HepG2 (cell line): ENCODE data around the gene MAFF.

Experiments
- ARNTL ChIP-seq: sonication (generic); formaldehyde crosslinking; IDR thresholded peaks from 2 replicates; pipeline ENCODE4 v1.4.0; 2020; ENCODE audit warnings: mild to moderate bottlenecking, missing genetic modification reagents
- CEBPG ChIP-seq: IDR thresholded peaks from 2 replicates; pipeline ENCODE4 v1.6.1; 2016
- JUND ChIP-seq: sonication (generic); formaldehyde crosslinking; IDR thresholded peaks from 2 replicates; pipeline ENCODE4 v1.8.0; 2022; ENCODE audit warnings: mild to moderate bottlenecking, missing genetic modification reagents
- KLF13 ChIP-seq: sonication (generic); formaldehyde crosslinking; IDR thresholded peaks from 2 replicates; pipeline ENCODE4 v1.4.0; 2020; ENCODE audit warnings: mild to moderate bottlenecking, missing genetic modification reagents
- ONECUT2 ChIP-seq: sonication (generic); formaldehyde crosslinking; IDR thresholded peaks from 2 replicates; pipeline ENCODE4 v1.4.0; 2020; ENCODE audit warnings: missing genetic modification reagents
- SSRP1 ChIP-seq: IDR thresholded peaks from 2 replicates; pipeline ENCODE4 v1.6.1; 2016; ENCODE audit warnings: control low read depth
- ZBTB42 ChIP-seq: sonication (generic); formaldehyde crosslinking; IDR thresholded peaks from 2 replicates; pipeline ENCODE4 v1.5.0; 2020; ENCODE audit warnings: mild to moderate bottlenecking, missing genetic modification reagents
- TF ChIP-seq, protein P1 (sequence below): sonication (generic); formaldehyde crosslinking; conservative IDR thresholded peaks from 2 replicates; pipeline ENCODE4 v1.4.0; 2020; ENCODE audit warnings: missing genetic modification reagents
- TF ChIP-seq, protein P2 (sequence below): sonication (generic); formaldehyde crosslinking; IDR thresholded peaks from 2 replicates; pipeline ENCODE4 v1.4.0; 2020; ENCODE audit warnings: missing genetic modification reagents
- TF ChIP-seq, protein P3 (sequence below): sonication (generic); formaldehyde crosslinking; IDR thresholded peaks from 2 replicates; pipeline ENCODE4 v1.5.0; 2020; ENCODE audit warnings: mild to moderate bottlenecking, missing genetic modification reagents, moderate library complexity
- TF ChIP-seq, protein P4 (sequence below), 2 experiments: sonication (generic) in 1 of 2; formaldehyde crosslinking in 1 of 2; IDR thresholded peaks; 2 replicates each; pipeline versions ENCODE4 v1.4.0 to v1.6.1; 2018 to 2020; ENCODE audit warnings: missing genetic modification reagents in 2 of 2, borderline replicate concordance in 1 of 2, low read depth in 1 of 2, mild to moderate bottlenecking in 1 of 2, missing biosample characterization in 1 of 2

DNA sequence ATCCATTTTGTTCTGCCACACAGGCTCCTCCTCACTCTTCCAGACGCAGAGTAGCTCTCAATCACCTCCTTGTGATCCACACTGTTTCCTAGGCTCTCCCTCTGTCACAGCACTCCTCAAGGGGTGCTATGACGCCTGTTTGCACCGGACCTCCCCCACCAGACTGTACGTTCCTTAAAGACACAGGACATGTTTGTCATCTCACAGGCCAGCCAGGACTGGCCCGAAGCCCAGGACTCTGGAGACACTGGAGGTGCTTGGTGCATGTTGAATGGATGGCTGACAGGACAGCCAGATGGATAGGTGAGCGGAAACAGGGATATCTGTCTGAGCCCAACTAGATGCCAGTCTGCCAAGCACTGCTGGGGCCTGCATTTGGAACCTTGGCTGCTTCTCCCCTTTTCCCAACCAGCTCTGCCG is 33.8 kb upstream of the MAFF start:
- TF ChIP-seq SSRP1 (CRISPR knock-in tag) (no peak), KLF13 (no peak), ZBTB42 (CRISPR knock-in tag) (no peak), ONECUT2 (CRISPR knock-in tag) (no peak), CEBPG (no peak), ARNTL (CRISPR knock-in tag) (no peak), JUND (CRISPR knock-in tag) (no peak)
- TF ChIP-seq, protein P1, sequence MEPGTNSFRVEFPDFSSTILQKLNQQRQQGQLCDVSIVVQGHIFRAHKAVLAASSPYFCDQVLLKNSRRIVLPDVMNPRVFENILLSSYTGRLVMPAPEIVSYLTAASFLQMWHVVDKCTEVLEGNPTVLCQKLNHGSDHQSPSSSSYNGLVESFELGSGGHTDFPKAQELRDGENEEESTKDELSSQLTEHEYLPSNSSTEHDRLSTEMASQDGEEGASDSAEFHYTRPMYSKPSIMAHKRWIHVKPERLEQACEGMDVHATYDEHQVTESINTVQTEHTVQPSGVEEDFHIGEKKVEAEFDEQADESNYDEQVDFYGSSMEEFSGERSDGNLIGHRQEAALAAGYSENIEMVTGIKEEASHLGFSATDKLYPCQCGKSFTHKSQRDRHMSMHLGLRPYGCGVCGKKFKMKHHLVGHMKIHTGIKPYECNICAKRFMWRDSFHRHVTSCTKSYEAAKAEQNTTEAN (CRISPR knock-in tag), result no peak
- TF ChIP-seq, protein P2, sequence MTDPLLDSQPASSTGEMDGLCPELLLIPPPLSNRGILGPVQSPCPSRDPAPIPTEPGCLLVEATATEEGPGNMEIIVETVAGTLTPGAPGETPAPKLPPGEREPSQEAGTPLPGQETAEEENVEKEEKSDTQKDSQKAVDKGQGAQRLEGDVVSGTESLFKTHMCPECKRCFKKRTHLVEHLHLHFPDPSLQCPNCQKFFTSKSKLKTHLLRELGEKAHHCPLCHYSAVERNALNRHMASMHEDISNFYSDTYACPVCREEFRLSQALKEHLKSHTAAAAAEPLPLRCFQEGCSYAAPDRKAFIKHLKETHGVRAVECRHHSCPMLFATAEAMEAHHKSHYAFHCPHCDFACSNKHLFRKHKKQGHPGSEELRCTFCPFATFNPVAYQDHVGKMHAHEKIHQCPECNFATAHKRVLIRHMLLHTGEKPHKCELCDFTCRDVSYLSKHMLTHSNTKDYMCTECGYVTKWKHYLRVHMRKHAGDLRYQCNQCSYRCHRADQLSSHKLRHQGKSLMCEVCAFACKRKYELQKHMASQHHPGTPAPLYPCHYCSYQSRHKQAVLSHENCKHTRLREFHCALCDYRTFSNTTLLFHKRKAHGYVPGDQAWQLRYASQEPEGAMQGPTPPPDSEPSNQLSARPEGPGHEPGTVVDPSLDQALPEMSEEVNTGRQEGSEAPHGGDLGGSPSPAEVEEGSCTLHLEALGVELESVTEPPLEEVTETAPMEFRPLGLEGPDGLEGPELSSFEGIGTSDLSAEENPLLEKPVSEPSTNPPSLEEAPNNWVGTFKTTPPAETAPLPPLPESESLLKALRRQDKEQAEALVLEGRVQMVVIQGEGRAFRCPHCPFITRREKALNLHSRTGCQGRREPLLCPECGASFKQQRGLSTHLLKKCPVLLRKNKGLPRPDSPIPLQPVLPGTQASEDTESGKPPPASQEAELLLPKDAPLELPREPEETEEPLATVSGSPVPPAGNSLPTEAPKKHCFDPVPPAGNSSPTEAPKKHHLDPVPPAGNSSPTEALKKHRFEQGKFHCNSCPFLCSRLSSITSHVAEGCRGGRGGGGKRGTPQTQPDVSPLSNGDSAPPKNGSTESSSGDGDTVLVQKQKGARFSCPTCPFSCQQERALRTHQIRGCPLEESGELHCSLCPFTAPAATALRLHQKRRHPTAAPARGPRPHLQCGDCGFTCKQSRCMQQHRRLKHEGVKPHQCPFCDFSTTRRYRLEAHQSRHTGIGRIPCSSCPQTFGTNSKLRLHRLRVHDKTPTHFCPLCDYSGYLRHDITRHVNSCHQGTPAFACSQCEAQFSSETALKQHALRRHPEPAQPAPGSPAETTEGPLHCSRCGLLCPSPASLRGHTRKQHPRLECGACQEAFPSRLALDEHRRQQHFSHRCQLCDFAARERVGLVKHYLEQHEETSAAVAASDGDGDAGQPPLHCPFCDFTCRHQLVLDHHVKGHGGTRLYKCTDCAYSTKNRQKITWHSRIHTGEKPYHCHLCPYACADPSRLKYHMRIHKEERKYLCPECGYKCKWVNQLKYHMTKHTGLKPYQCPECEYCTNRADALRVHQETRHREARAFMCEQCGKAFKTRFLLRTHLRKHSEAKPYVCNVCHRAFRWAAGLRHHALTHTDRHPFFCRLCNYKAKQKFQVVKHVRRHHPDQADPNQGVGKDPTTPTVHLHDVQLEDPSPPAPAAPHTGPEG (CRISPR knock-in tag), result no peak
- TF ChIP-seq, protein P3, sequence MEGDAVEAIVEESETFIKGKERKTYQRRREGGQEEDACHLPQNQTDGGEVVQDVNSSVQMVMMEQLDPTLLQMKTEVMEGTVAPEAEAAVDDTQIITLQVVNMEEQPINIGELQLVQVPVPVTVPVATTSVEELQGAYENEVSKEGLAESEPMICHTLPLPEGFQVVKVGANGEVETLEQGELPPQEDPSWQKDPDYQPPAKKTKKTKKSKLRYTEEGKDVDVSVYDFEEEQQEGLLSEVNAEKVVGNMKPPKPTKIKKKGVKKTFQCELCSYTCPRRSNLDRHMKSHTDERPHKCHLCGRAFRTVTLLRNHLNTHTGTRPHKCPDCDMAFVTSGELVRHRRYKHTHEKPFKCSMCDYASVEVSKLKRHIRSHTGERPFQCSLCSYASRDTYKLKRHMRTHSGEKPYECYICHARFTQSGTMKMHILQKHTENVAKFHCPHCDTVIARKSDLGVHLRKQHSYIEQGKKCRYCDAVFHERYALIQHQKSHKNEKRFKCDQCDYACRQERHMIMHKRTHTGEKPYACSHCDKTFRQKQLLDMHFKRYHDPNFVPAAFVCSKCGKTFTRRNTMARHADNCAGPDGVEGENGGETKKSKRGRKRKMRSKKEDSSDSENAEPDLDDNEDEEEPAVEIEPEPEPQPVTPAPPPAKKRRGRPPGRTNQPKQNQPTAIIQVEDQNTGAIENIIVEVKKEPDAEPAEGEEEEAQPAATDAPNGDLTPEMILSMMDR (CRISPR knock-in tag), result no peak
- TF ChIP-seq, protein P4, sequence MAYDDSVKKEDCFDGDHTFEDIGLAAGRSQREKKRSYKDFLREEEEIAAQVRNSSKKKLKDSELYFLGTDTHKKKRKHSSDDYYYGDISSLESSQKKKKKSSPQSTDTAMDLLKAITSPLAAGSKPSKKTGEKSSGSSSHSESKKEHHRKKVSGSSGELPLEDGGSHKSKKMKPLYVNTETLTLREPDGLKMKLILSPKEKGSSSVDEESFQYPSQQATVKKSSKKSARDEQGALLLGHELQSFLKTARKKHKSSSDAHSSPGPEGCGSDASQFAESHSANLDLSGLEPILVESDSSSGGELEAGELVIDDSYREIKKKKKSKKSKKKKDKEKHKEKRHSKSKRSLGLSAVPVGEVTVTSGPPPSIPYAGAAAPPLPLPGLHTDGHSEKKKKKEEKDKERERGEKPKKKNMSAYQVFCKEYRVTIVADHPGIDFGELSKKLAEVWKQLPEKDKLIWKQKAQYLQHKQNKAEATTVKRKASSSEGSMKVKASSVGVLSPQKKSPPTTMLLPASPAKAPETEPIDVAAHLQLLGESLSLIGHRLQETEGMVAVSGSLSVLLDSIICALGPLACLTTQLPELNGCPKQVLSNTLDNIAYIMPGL (CRISPR knock-in tag; IDR thresholded peaks at IDR 0.05; ENCODE audit: borderline replicate concordance in 1 of 2, low read depth in 1 of 2), result no peak
